ENCODE results near the gene CACFD1. TPM values are rescaled to one million over a fixed set of nuclear protein-coding genes. Genes with fewer than 3 reads are reported as not detected.

The CACFD1 gene
- total RNA-seq, 2 experiments from 2014 or later, result 3.7 to 3.8 TPM

DNA sequence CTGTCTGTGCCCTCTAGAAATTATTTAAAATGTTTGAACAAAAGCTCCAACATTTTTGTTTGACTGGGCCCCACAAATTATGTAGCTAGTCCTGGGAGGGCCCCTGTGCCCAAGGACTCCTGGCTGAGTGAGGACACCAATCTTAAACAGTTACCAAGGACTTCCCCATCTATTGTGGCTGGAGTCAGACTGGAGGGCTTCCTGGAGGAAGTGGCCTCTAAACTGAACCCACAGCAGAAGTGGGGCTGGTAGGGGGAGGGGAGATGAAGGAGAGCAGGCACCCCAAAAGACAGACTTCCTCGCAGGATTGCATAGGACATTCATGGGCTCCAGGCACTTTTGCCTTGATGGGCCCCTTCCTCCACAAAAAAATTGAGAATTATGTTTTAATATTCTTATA, 29.5 kb upstream of the CACFD1 start:
- ChIA-PET CTCF (no interaction called here), POLR2A (no interaction called here)
- H3K4me1 Mint-ChIP-seq (ENCODE audit: low read depth), result peaks cover 12% of the 10 kb centered on the region
- no peaks in the 10 kb centered on the region for H3K36me3 ChIP-seq (ENCODE audit: insufficient read depth, low read length)
- no peak overlapping the region for H3K4me3 ChIP-seq (ENCODE audit: low read length)
- H3K4me3 Mint-ChIP-seq, result no peak overlapping the region
- H3K27ac Mint-ChIP-seq, result no peak overlapping the region
- no peaks in the 10 kb centered on the region for H3K9me3 Mint-ChIP-seq
- no peak overlapping the region for H3K27ac ChIP-seq (ENCODE audit: low read depth in 1 of 2, low read length in 2 of 2)
- intact Hi-C loops (cut with DNase I, micrococcal nuclease), result no loop called here
- peaks cover 0 to 11% of the 10 kb centered on the region in 2 experiments for H3K9me3 ChIP-seq (ENCODE audit: control insufficient read depth in 1 of 2, insufficient read depth in 1 of 2, low read length in 2 of 2)
- peaks cover 5% of the 10 kb centered on the region for H3K4me1 ChIP-seq (ENCODE audit: insufficient read depth, low read length)
- no peak for ATAC-seq (ENCODE audit: poor library complexity)
- TF ChIP-seq CTCF (IDR thresholded peaks at IDR 0.05), result no peak
- H3K27me3 ChIP-seq (ENCODE audit: control insufficient read depth in 1 of 2, insufficient read depth in 2 of 2, low read length in 2 of 2), result peaks cover 17 to 27% of the 10 kb centered on the region in 2 experiments
- peaks cover 27% of the 10 kb centered on the region for H3K27me3 Mint-ChIP-seq
- H3K36me3 Mint-ChIP-seq (ENCODE audit: low read depth), result no peaks in the 10 kb centered on the region
- no peak for DNase-seq

- Mint-ChIP-seq H3K9me3 (no peaks in the 10 kb centered on the region), H3K4me1 (ENCODE audit: low read depth) (no peaks in the 10 kb centered on the region), H3K27me3 (peaks cover 6% of the 10 kb centered on the region), H3K36me3 (ENCODE audit: low read depth) (no peaks in the 10 kb centered on the region), H3K4me3 (no peak overlapping the region), H3K27ac (no peak overlapping the region)
- H3K27me3 ChIP-seq (ENCODE audit: control insufficient read depth in 1 of 2, insufficient read depth in 2 of 2, low read length in 2 of 2), result peaks cover 3 to 4% of the 10 kb centered on the region in 2 experiments
- DNase-seq (no peak), ATAC-seq (ENCODE audit: poor library complexity) (no peak)
- H3K4me3 ChIP-seq (ENCODE audit: low read length), result no peak overlapping the region
- TF ChIP-seq CTCF (IDR thresholded peaks at IDR 0.05), result no peak
- POLR2A ChIA-PET, result no interaction called here
- H3K4me1 ChIP-seq (ENCODE audit: insufficient read depth, low read length), result no peaks in the 10 kb centered on the region
- CTCF ChIA-PET, result no interaction called here
- H3K36me3 ChIP-seq (ENCODE audit: insufficient read depth, low read length), result no peaks in the 10 kb centered on the region
- no peaks in the 10 kb centered on the region for H3K9me3 ChIP-seq (ENCODE audit: control insufficient read depth in 1 of 2, insufficient read depth in 1 of 2, low read length in 2 of 2)
- intact Hi-C loops (cut with DNase I, micrococcal nuclease), result no loop called here
- no peak overlapping the region for H3K27ac ChIP-seq (ENCODE audit: low read depth in 1 of 2, low read length in 2 of 2)
Observed at GRCh38 chr9:133433351-133433843, 26.4 kb upstream of the CACFD1 start.

DNA sequence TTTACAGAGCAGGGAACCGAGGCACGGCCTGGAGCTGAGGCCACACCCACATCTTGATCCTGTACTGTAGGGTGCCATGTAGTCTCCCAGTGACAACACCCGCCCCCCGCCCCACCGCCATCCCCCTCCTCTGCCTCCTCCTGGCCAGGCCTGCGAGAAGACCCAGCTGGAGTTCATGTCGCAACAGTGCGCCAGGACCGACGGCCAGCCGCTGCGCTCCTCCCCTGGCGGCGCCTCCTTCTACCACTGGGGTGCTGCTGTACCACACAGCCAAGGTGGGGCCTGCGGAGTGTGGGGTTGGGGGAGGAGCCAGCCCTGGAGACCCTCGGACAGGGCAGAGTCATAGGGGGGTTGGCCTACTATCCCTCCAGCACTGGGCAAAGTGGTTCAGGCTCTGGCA, 23.1 kb upstream of the CACFD1 start:
- Mint-ChIP-seq H3K27me3 (no peaks in the 10 kb centered on the region), H3K9me3 (no peaks in the 10 kb centered on the region), H3K4me3 (no peak overlapping the region), H3K4me1 (ENCODE audit: low read depth) (no peaks in the 10 kb centered on the region), H3K27ac (no peak overlapping the region), H3K36me3 (ENCODE audit: low read depth) (no peaks in the 10 kb centered on the region)
- Histone ChIP-seq H3K4me1 (ENCODE audit: insufficient read depth, low read length) (no peaks in the 10 kb centered on the region), H3K36me3 (ENCODE audit: insufficient read depth, low read length) (no peaks in the 10 kb centered on the region), H3K27me3 (ENCODE audit: control insufficient read depth in 1 of 2, insufficient read depth in 2 of 2, low read length in 2 of 2) (no peaks in the 10 kb centered on the region), H3K4me3 (ENCODE audit: low read length) (no peak overlapping the region), H3K9me3 (ENCODE audit: control insufficient read depth in 1 of 2, insufficient read depth in 1 of 2, low read length in 2 of 2) (no peaks in the 10 kb centered on the region), H3K27ac (ENCODE audit: low read depth in 1 of 2, low read length in 2 of 2) (no peak overlapping the region)
- ChIA-PET POLR2A (no interaction called here), CTCF (no interaction called here)
- DNase-seq (no peak), ATAC-seq (ENCODE audit: poor library complexity) (no peak)
- intact Hi-C loops (cut with DNase I, micrococcal nuclease), result no loop called here
- TF ChIP-seq CTCF (IDR thresholded peaks at IDR 0.05), result no peak

All from CD4-positive, alpha-beta T cell (primary cell).